ENCODE data around the gene TGM6. TPM values are rescaled to one million over a fixed set of nuclear protein-coding genes. Genes with fewer than 3 reads are reported as not detected.
A peak's percentile ranks its signal among the peaks of the same experiment; 100 is the strongest.

Gene TGM6
- polyA plus RNA-seq, 1 donor (not counting 4 experiments of a cell fraction or from before 2014, with no cell fraction given), result not detected

DNA sequence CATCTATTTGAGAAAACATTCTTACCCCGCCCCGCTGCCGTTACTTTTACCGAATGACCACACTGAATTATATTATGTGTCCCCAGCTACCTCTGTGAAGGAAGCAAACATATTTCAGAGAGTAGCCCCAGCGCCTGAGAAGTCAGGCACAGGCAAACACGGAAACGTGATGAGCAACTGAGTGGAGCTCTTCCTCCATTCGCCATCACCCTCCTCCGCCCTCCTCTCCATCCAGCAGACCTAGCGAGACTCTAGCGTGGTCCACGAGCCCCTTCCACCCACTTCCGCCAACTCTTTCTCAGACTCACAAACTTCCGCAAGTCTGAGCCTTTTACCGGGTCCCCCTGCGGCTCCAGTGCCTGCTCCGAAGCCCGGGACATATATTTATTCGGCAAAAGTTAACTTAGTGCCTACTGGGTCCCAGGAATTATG, 89.3 kb downstream of the TGM6 start:
- TF ChIP-seq EZH2 (IDR thresholded peaks at IDR 0.05; ENCODE audit: low read length), result no peak
- no peak for TF ChIP-seq CTCF (optimal IDR thresholded peaks at IDR 0.05 in 1 of 3, IDR thresholded peaks at IDR 0.05 in 1 of 3, conservative IDR thresholded peaks at IDR 0.05 in 1 of 3; ENCODE audit: extremely low read depth in 1 of 3, insufficient read depth in 2 of 3, low read length in 3 of 3)
- Histone ChIP-seq H3K4me3 (ENCODE audit: control insufficient read depth in 2 of 3, extremely low read depth in 1 of 3, insufficient read depth in 2 of 3, low read depth in 1 of 3, low read length in 3 of 3) (peak overlapping the region; percentile 75 to 94 (median 81)), H3K79me2 (ENCODE audit: control insufficient read depth, insufficient read depth, low read length) (peaks cover 53% of the 10 kb centered on the region), H3K9me3 (ENCODE audit: control insufficient read depth, low read depth, low read length) (no peaks in the 10 kb centered on the region), H3K27ac (ENCODE audit: control insufficient read depth, insufficient read depth, low read length) (peak overlapping the region; percentile 96), H3K9ac (ENCODE audit: control insufficient read depth, extremely low read depth, insufficient read depth, low read length) (peak overlapping the region; percentile 99), H3K4me1 (ENCODE audit: control insufficient read depth, extremely low read depth, insufficient read depth, low read length) (peaks cover 26% of the 10 kb centered on the region), H4K20me1 (ENCODE audit: control insufficient read depth, extremely low read depth, insufficient read depth, low read length) (peaks cover 25% of the 10 kb centered on the region), H3K4me2 (ENCODE audit: control insufficient read depth, extremely low read depth, insufficient read depth, low read depth, low read length) (peak overlapping the region; percentile 91), H3K9me1 (ENCODE audit: control insufficient read depth, extremely low read depth, insufficient read depth, low read length) (no peaks in the 10 kb centered on the region), H3K36me3 (ENCODE audit: control insufficient read depth in 2 of 2, extremely low read depth in 1 of 2, insufficient read depth in 2 of 2, low read length in 2 of 2) (peaks cover 19 to 31% of the 10 kb centered on the region in 2 experiments), H3K27me3 (ENCODE audit: control insufficient read depth, extremely low read depth, insufficient read depth, low read length) (no peaks in the 10 kb centered on the region), H2AFZ (ENCODE audit: control insufficient read depth, low read length) (peak overlapping the region; percentile 88)
- FAIRE-seq, result no peak
- dilution Hi-C loops (cut with MboI; ENCODE audit: extremely low pct_ligation_motif_present, low sequenced_read_pairs), result no loop called here
- no peak for DNase-seq (ENCODE audit: low read depth, low spot score)

DNA sequence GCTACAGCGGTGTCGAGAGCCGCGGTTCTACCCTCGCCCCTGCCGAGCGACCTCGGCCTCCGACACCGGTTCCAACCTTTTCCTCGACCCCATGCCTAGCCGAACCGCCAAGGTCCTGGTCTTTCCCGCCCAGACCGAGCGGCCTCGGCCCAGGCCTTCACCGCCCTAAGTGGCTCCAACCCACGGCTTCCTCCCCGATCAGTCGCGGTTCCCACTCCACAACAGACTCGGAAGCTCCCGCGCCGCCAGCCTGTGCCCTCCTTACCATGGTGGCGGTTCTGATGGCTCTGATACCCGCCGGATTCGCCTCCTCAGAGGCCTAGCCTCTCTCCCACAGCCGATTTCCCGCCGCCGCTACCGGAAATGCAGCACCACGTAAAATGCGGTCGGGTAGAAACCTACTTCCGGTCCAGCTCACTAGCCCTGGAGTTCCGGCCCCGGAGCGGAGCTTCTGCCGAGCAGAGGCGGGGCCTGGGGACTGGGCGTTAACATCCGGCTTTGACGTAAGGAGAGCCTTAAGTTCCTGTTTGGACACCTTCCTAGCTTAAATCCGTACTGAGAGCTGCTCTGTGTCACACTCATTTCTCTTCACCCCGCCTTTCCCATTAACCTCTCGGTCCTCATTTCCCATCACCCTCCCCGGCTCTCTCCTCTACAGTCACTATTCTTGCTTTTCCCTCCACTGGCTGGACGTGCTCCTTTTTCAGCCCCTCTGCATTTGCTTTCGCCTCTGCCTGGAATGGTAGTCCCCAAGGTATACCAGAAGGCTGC, 89.9 kb downstream of the TGM6 start, which contains the start of gene SNRPB:
Gene SNRPB (minus strand): TSS at position 367 of the 771 bp plus-strand sequence. CDS start 99 bp downstream, at position 268.
- Histone ChIP-seq H4K20me1 (ENCODE audit: control insufficient read depth, extremely low read depth, insufficient read depth, low read length) (peaks cover 25% of the 10 kb centered on the region), H3K4me2 (ENCODE audit: control insufficient read depth, extremely low read depth, insufficient read depth, low read depth, low read length) (peak within 1 kb of the TSS; percentile 91), H3K27ac (ENCODE audit: control insufficient read depth, insufficient read depth, low read length) (peak within 1 kb of the TSS; percentile 96), H3K27me3 (ENCODE audit: control insufficient read depth, extremely low read depth, insufficient read depth, low read length) (no peaks in the 10 kb centered on the region), H3K4me3 (ENCODE audit: control insufficient read depth in 2 of 3, extremely low read depth in 1 of 3, insufficient read depth in 2 of 3, low read depth in 1 of 3, low read length in 3 of 3) (peak within 1 kb of the TSS; percentile 75 to 94 (median 81)), H3K9me3 (ENCODE audit: control insufficient read depth, low read depth, low read length) (no peaks in the 10 kb centered on the region), H3K79me2 (ENCODE audit: control insufficient read depth, insufficient read depth, low read length) (peaks cover 49% of the 10 kb centered on the region), H3K9me1 (ENCODE audit: control insufficient read depth, extremely low read depth, insufficient read depth, low read length) (no peaks in the 10 kb centered on the region), H3K9ac (ENCODE audit: control insufficient read depth, extremely low read depth, insufficient read depth, low read length) (peak within 1 kb of the TSS; percentile 99), H2AFZ (ENCODE audit: control insufficient read depth, low read length) (peak within 1 kb of the TSS; percentile 94), H3K36me3 (ENCODE audit: control insufficient read depth in 2 of 2, extremely low read depth in 1 of 2, insufficient read depth in 2 of 2, low read length in 2 of 2) (peaks cover 15 to 29% of the 10 kb centered on the region in 2 experiments), H3K4me1 (ENCODE audit: control insufficient read depth, extremely low read depth, insufficient read depth, low read length) (peaks cover 26% of the 10 kb centered on the region)
- DNase-seq (ENCODE audit: low read depth, low spot score), result peak; percentile 95
- TF ChIP-seq CTCF (optimal IDR thresholded peaks at IDR 0.05 in 1 of 3, IDR thresholded peaks at IDR 0.05 in 1 of 3, conservative IDR thresholded peaks at IDR 0.05 in 1 of 3; ENCODE audit: extremely low read depth in 1 of 3, insufficient read depth in 2 of 3, low read length in 3 of 3), result no peak
- no peak for TF ChIP-seq EZH2 (IDR thresholded peaks at IDR 0.05; ENCODE audit: low read length)
- dilution Hi-C loops (cut with MboI; ENCODE audit: extremely low pct_ligation_motif_present, low sequenced_read_pairs), result no loop called here
- peak; percentile 94 for FAIRE-seq

Measured in keratinocyte (primary cell).